T-helper 1 cell treated with Interleukin-12 subunit alpha and Interleukin-12 subunit beta and Interleukin-4 antibody, amounts not matched to agents 30 μg/mL and 1 μg/mL, for 36 hours (primary cell): ENCODE results near the gene HSD11B2.

Source experiments
- H3K27ac Mint-ChIP-seq: one replicate; pipeline ENCODE4 v1.8.0; 2021; ENCODE audit warnings: mild to moderate bottlenecking, mixed read lengths
- H3K27me3 Mint-ChIP-seq: one replicate; pipeline ENCODE4 v1.8.0; 2021; ENCODE audit warnings: low read depth, mixed read lengths
- H3K36me3 Mint-ChIP-seq: one replicate; pipeline ENCODE4 v1.8.0; 2021; ENCODE audit warnings: low read depth, mixed read lengths
- H3K4me1 Mint-ChIP-seq: one replicate; pipeline ENCODE4 v1.8.0; 2021; ENCODE audit warnings: low read depth, mixed read lengths
- H3K4me3 Mint-ChIP-seq: one replicate; pipeline ENCODE4 v1.8.0; 2021; ENCODE audit warnings: mild to moderate bottlenecking, moderate library complexity, mixed read lengths
- H3K9me3 Mint-ChIP-seq: one replicate; pipeline ENCODE4 v1.8.0; 2021; ENCODE audit warnings: mixed read lengths

The HSD11B2 gene

DNA sequence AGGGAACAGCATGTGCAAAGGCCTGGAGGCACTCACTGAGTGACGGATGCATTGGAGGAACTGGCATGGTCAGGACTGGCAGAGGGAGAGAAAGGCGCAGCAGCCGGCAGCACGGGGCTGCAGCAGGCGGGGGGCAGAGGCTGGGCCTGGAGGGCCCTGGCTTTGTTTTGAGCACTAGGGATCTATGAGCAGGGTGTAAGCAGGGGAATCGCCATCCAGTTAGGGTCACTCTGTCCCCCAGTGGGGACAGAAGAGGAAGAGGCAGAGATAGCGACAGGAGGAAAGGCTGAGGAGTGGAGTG lies 14.2 kb downstream of the HSD11B2 start:
- H3K4me1 Mint-ChIP-seq = peaks cover 4% of the 10 kb centered on the region
- no peaks in the 10 kb centered on the region for H3K9me3 Mint-ChIP-seq
- no peak overlapping the region for H3K27ac Mint-ChIP-seq
- no peaks in the 10 kb centered on the region for H3K27me3 Mint-ChIP-seq
- H3K36me3 Mint-ChIP-seq = peaks cover 1% of the 10 kb centered on the region
- H3K4me3 Mint-ChIP-seq = no peak overlapping the region

DNA sequence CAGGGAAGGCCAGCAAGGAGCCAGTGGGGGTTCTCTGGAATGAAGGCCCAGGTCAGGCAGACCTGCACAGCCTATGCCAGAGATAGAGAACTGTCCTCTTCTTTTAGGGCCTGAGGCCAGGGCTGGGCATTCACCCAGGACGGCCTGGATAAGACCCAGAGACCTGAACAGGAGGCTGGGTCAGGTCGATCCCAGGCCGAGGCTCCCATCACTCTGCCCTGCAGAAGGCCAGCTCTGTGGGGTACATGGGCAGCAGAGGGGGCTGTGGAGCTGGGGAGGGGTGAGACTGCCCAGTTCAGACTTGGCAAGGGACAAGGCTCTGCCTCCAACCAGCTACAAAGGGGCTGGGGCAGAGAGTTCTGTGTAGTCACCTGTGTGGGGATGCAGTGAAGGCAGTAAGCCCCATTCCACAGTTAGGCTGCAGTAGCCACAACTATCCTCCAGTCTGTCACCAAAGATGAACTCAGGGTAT lies 14.6 kb downstream of the HSD11B2 start:
- peaks cover 4% of the 10 kb centered on the region for H3K4me1 Mint-ChIP-seq
- H3K27ac Mint-ChIP-seq = no peak overlapping the region
- H3K4me3 Mint-ChIP-seq = no peak overlapping the region
- H3K9me3 Mint-ChIP-seq = no peaks in the 10 kb centered on the region
- H3K27me3 Mint-ChIP-seq = no peaks in the 10 kb centered on the region
- peaks cover 5% of the 10 kb centered on the region for H3K36me3 Mint-ChIP-seq

DNA sequence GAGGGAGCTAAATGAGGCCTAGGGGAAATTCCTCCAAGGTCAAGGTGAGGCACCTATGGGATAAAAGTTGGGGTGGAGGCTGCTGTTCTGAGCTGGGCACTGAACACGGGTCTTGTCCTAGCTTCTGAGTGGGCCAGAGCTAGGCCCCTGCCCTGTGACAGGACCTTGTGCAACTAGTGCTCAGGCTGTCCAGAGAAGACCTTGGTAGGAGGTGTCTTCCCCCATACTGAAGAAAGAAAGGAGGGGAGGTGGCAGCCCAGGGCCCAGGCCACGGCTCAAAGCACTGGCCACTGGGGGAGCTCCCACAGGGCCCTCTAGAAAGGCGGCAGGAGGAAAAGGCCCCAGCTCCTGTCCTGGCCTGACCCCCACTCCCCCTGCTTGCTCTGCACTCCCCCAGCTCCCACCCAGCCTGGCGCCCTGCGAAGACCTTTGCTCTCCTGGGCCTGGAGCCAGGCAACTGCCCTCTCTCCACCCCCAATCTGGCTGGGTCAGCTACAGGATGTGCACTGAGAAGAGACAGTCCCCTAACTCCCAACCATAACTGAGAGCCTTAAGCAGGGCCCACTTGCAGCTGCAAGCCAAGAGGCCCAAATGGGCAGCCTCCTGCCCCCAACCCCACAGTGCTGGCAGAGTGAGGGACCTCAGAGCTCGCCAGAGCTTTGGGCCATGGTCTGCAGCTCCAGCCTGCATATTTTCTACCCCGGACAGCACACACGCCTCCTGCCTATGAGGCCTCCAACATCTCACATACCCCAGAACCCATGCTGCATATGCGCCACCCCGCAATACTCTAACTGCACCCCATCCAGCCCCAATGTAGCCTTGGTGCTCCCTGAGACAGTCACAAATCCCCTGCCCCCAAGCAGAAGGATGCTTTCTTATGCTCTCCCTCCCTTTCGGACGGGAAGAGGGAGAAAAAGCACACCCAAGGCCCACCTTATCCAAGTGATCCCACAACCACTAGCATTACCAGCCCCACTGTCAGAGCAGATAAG lies 15.3 kb downstream of the HSD11B2 start:
- peaks cover 9% of the 10 kb centered on the region for H3K36me3 Mint-ChIP-seq
- no peaks in the 10 kb centered on the region for H3K27me3 Mint-ChIP-seq
- H3K4me1 Mint-ChIP-seq = peaks cover 4% of the 10 kb centered on the region
- H3K9me3 Mint-ChIP-seq = no peaks in the 10 kb centered on the region
- H3K4me3 Mint-ChIP-seq = no peak overlapping the region
- no peak overlapping the region for H3K27ac Mint-ChIP-seq

DNA sequence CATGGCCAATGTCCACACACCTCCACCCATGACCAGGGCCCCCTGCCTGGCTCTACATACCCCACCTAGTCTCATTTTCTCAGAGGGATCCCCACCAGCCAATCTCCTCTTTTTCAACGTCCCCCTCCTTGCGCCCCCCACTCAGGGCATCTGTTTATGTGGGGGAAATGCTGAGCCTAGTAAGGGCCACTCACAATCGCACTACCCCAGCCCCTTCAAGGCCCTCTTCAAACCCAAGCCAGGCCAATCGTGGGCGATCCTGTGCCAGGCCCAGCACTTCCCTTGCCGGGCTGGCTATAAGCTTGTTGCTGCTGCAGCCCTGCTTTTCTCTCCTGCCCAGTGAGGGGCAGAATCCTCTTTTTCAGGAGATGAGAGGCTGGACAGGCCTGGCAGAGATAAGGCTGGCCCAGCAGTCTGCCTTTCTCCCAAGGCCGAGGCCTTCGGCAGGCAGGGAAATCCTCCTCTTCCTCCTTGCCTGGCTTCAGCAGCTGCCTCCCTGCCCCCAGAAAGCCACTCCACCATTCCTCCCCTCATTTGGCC lies 16.1 kb downstream of the HSD11B2 start:
- Mint-ChIP-seq H3K27me3 (no peaks in the 10 kb centered on the region), H3K4me3 (no peak overlapping the region), H3K27ac (no peak overlapping the region), H3K36me3 (peaks cover 9% of the 10 kb centered on the region), H3K4me1 (peaks cover 4% of the 10 kb centered on the region), H3K9me3 (no peaks in the 10 kb centered on the region)

DNA sequence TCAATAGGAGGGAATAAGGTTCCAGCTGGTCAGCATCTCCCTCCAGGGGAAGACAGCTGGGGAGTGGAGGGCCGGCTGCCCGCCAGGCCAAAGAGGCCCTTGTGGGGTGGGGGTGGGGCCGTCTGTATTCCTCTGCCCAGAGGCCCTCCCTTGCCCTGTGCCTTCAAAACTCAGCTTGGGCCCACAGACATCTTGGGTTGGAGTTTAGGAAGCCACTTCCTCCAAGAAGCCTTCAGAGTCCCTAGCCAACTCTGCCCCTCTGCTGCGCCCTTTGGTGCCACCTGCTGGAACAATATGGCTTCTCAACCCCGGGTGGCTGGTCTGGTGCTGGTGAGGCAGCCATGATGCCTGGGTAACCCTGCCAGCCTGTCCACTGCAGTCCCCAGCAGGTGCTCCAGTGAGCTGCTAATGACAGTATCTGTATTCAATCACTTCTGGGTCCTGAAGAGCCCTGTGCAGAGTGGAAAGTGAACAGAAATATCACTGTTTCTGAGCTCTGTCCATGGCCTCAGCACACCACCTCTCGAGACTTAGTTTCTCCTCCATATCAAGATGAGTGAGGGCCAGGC lies 16.7 kb downstream of the HSD11B2 start:
- peaks cover 9% of the 10 kb centered on the region for H3K36me3 Mint-ChIP-seq
- no peak overlapping the region for H3K4me3 Mint-ChIP-seq
- peaks cover 4% of the 10 kb centered on the region for H3K4me1 Mint-ChIP-seq
- H3K27me3 Mint-ChIP-seq = no peaks in the 10 kb centered on the region
- H3K27ac Mint-ChIP-seq = no peak overlapping the region
- no peaks in the 10 kb centered on the region for H3K9me3 Mint-ChIP-seq

DNA sequence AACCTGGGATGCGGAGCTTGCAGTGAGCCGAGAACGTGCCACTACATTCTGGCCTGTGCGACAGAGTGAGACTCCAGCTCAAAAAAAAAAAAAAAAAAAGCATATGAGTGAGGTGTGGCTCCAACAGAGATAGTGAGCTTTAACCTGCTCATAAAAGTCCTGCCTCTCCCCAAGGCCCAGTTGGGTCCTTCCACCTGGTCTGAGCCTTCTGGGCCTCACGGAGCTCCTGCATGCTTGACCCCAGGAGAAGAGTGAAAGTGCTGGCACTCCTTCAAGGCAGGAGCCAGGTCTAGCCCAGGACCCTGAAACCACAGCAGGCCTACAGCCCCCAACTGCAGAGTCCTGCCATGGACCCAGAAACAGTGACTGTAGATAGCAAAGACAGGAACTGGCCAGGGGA lies 17.7 kb downstream of the HSD11B2 start:
- Mint-ChIP-seq H3K36me3 (peaks cover 7% of the 10 kb centered on the region), H3K4me1 (peaks cover 4% of the 10 kb centered on the region), H3K27me3 (no peaks in the 10 kb centered on the region), H3K27ac (no peak overlapping the region), H3K9me3 (no peaks in the 10 kb centered on the region), H3K4me3 (no peak overlapping the region)

DNA sequence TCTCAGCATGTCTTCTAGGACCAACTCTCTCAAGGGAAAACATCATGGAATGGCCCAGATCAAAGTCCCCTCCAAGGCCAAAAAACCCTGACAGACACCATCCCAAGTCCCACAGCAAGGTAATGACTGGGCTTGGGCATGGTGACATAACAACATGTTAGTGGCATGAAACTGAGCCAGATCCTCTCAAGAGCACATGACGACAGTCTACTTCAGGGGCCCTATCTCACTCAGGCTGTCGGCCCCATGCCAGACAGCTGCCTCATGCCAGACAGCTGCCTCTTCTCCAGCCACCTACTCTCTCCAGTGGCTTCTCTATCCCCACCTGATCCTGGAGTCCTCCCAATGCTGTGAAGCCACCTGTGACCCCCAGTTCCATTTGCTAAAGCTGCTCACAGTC lies 18.4 kb downstream of the HSD11B2 start:
- no peaks in the 10 kb centered on the region for H3K27me3 Mint-ChIP-seq
- no peak overlapping the region for H3K4me3 Mint-ChIP-seq
- peaks cover 7% of the 10 kb centered on the region for H3K36me3 Mint-ChIP-seq
- no peaks in the 10 kb centered on the region for H3K9me3 Mint-ChIP-seq
- peaks cover 6% of the 10 kb centered on the region for H3K4me1 Mint-ChIP-seq
- no peak overlapping the region for H3K27ac Mint-ChIP-seq

DNA sequence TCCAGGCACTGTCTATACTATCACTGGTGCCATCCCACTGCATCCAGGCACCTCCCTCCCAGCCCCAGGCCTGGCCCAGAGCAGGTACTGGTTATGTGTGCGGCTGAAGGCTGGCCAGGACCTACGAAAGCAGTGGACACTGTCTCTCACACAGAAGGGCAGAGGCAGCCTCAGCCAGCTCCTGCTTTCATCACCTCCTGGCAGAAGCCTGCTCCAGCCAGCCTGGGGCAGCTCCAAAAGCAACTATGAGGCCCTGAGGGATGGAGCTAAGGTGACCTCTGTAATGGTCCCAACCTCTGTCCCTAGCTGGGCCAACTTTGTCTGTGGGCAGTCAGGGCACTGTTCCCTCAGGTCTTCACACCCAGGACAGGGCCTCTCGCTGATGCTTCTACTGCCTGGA lies 18.8 kb downstream of the HSD11B2 start:
- H3K27ac Mint-ChIP-seq = no peak overlapping the region
- H3K4me3 Mint-ChIP-seq = no peak overlapping the region
- H3K36me3 Mint-ChIP-seq = peaks cover 7% of the 10 kb centered on the region
- no peaks in the 10 kb centered on the region for H3K9me3 Mint-ChIP-seq
- H3K27me3 Mint-ChIP-seq = no peaks in the 10 kb centered on the region
- H3K4me1 Mint-ChIP-seq = peaks cover 6% of the 10 kb centered on the region

DNA sequence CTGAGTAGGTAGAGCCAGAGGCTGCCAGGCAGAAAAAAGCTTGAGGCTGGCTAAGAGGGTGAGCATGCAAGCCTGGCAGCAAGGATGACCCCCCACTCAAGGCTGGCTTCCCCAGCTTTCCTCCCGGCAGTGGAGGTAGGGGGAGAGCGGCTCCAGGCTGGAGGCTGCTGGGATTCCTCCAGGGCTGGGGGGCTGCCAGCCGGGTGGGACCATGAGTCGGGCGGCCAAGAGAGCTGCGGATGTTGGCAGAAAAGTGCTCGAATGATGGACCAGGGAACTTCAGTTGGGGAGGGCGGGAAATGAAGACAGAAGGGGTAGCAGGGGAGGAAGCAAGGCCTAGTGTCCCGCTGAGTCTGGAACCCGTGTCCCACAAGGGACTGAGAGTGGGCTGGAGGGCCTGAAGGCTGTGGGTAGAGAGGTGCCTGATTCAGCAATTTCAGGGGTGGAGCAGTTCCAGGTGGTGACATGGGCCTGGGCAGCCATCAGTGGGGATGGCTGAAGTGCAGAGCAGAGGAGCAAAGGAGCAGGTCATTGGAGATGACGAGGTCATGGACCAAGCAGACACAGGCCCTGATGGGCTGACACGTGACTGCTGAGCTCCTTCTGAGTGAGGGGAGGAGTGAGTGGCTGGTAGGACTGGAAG lies 20.3 kb downstream of the HSD11B2 start:
- Mint-ChIP-seq H3K36me3 (peaks cover 7% of the 10 kb centered on the region), H3K9me3 (no peaks in the 10 kb centered on the region), H3K4me3 (no peak overlapping the region), H3K27ac (no peak overlapping the region), H3K4me1 (peaks cover 10% of the 10 kb centered on the region), H3K27me3 (no peaks in the 10 kb centered on the region)

DNA sequence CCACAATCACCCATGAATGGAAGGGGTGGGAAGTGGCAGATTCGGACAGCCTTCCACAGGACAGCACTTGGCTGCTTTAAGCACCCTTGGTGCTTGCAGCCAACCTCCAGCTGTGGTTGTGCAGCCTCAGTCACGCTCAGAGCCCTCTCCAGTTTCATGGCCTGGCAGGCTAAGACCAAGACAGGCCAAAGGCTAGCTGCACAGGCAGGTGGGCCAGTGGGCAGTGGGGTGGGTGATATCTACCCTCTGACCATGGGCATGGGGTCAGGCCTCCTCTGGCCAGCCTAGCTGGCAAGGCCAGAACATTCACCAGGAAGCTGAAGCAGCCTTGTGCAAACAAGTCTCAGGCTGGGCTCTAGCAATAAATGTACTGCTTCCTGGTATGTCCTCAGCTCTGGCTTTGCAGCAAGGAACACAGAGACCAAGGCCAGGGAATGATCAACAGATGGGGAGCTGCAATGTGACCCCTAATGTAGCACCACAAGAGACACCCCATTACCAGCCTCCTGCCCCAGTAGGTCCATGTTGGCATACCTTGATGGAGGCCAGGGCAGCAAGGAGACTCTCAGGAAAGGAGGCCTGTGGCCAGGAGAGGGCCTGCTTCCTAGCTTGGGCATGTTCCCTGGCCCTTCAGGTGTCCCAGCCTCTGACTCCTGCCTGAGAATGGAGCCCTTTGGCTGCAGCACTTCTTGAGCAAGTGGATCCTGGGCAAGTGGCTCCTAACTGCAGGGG lies 20.9 kb downstream of the HSD11B2 start:
- Mint-ChIP-seq H3K27me3 (no peaks in the 10 kb centered on the region), H3K36me3 (peaks cover 7% of the 10 kb centered on the region), H3K9me3 (no peaks in the 10 kb centered on the region), H3K4me1 (peaks cover 12% of the 10 kb centered on the region), H3K4me3 (no peak overlapping the region), H3K27ac (no peak overlapping the region)

DNA sequence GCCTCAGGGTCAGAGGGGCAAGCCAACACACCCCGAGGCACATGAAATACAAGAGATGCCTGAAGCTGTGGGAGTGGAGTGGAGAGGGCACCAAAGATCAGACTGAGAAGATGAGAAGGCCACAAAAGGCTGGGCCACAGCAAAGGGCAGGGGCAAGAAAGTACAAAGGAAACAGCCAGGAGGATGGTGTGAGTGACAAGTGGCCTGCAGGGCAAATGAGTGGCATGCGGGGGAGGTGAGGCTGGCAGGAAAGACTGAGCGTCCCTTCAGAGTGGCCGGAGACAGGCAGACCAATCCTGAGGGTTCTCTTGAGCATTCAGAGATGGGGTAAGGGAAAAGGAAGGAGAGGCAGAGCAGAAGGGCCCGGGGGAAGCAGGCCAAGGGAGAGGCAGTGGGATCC lies 23.2 kb downstream of the HSD11B2 start:
- Mint-ChIP-seq H3K4me1 (peaks cover 10% of the 10 kb centered on the region), H3K27ac (no peak overlapping the region), H3K36me3 (peaks cover 7% of the 10 kb centered on the region), H3K4me3 (no peak overlapping the region), H3K9me3 (no peaks in the 10 kb centered on the region), H3K27me3 (no peaks in the 10 kb centered on the region)

DNA sequence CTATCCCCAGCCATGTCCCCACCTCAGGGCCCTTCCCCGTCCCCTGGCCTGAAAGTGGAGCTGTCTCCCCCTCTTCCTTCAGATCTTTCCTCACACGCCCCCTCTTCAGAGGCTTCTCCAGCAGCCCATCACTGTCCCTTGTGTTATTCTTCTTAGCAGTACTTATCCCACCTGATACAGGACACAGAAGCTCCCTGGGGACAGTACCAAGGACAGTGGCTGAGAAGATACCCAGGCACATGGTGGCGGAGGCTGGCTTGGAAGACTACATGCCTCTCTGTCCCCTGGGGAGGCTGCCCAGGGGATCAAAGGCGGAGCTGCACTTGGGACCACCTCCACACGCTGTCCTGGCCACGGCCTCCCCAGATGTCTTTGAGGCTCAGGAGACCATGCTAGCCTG lies 23.9 kb downstream of the HSD11B2 start:
- Mint-ChIP-seq H3K4me1 (peaks cover 10% of the 10 kb centered on the region), H3K4me3 (no peak overlapping the region), H3K36me3 (peaks cover 7% of the 10 kb centered on the region), H3K27ac (no peak overlapping the region), H3K27me3 (no peaks in the 10 kb centered on the region), H3K9me3 (no peaks in the 10 kb centered on the region)

DNA sequence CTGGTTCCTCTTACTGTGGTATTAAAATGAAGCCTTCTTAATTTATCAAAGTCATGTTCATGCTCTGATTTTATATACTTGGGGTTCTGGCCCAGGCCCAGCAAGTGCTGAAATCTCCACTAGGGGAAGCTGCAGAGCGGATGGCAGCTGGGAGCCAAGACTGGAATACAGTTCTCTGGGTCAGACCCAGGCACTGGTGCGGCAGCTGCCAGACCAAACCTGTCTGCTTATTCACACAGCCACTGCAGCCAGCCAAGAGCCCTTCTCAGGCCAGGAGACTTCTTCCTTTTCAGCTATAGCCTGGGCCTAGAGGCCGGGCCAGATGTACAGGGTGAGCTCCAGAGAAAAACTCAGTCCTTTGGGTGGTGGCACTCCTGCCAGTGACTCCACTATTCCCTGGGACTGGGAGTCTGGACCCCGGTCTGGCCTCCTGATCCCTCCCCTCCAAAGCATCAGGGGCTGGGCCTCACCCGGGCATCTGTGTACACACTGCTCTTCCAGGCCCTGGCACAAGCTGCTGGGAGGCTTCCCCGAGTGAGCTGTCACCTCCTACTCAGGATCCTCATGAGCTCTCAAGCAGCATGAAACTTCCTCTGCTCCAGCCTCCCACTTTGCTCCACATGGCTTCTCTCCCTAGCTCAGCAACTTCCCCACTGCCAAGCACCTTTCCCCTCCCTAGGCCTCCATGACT lies 25.6 kb downstream of the HSD11B2 start:
- no peak overlapping the region for H3K4me3 Mint-ChIP-seq
- no peaks in the 10 kb centered on the region for H3K9me3 Mint-ChIP-seq
- no peaks in the 10 kb centered on the region for H3K27me3 Mint-ChIP-seq
- H3K27ac Mint-ChIP-seq = no peak overlapping the region
- H3K4me1 Mint-ChIP-seq = peaks cover 10% of the 10 kb centered on the region
- no peaks in the 10 kb centered on the region for H3K36me3 Mint-ChIP-seq

DNA sequence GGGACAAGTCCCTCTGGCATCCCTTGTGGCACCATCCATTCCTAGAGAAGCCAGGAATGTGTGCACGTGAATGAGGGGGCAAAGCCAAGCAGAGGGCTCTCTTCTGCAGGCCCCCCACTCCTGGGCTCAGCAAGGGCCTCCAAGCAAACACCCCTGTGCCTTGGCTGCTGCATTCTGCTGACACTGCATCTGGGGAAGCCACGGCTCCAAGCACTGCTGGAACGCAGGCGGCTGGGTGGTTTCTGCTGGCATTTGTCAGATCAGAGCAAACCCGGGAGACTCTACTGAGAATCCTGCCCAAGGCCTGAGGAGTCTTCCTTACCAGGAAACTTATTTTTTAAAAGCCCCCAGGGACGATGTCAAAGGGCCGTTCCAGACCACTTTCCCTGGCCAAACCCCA lies 26.7 kb downstream of the HSD11B2 start:
- peaks cover 10% of the 10 kb centered on the region for H3K4me1 Mint-ChIP-seq
- H3K4me3 Mint-ChIP-seq = no peak overlapping the region
- H3K36me3 Mint-ChIP-seq = no peaks in the 10 kb centered on the region
- H3K27ac Mint-ChIP-seq = no peak overlapping the region
- no peaks in the 10 kb centered on the region for H3K9me3 Mint-ChIP-seq
- H3K27me3 Mint-ChIP-seq = no peaks in the 10 kb centered on the region
